Neural crest cell (in vitro differentiated cells): ENCODE results near the gene PABPC4L. TPM values are rescaled to one million over a fixed set of nuclear protein-coding genes. Genes with fewer than 3 reads are reported as not detected.

Experiments used
- DNase-seq: peaks from one replicate; pipeline ENCODE4 v3.0.0; 2021; ENCODE audit warnings: low read depth, mixed read lengths, low spot score
- H3K27ac Mint-ChIP-seq: one replicate; pipeline ENCODE4 v1.8.0; 2021; ENCODE audit warnings: mild to moderate bottlenecking, mixed read lengths; ENCODE audit not compliant: unreplicated experiment
- H3K27me3 Mint-ChIP-seq: 2 replicates; pipeline ENCODE4 v1.8.0; 2021; ENCODE audit warnings: low read depth, mild to moderate bottlenecking, mixed read lengths
- H3K36me3 Mint-ChIP-seq: 2 replicates; pipeline ENCODE4 v1.8.0; 2021; ENCODE audit warnings: low read depth, mild to moderate bottlenecking, mixed read lengths
- H3K4me1 Mint-ChIP-seq: 2 replicates; pipeline ENCODE4 v1.8.0; 2021; ENCODE audit warnings: mixed read lengths
- H3K4me3 Mint-ChIP-seq: one replicate; pipeline ENCODE4 v1.8.0; 2021; ENCODE audit warnings: mild to moderate bottlenecking, mixed read lengths
- H3K9me3 Mint-ChIP-seq: 2 replicates; pipeline ENCODE4 v1.8.0; 2021; ENCODE audit warnings: mixed read lengths
- long read RNA-seq: library from polyadenylated mRNA; unstranded; transcript quantifications from one replicate; pipeline ENCODE4 v2.0.0, GENCODE V29; 2020
- total RNA-seq: library from RNA; stranded (reverse); gene quantifications from 2 replicates; pipeline ENCODE4 v1.2.1, GENCODE V29; 2021
- TF ChIP-seq, protein P1 (sequence below): fragments of 200-600 bp; sonication (generic); conservative IDR thresholded peaks from 2 replicates; pipeline ENCODE4 v1.5.0; 2021; ENCODE audit warnings: antibody characterized with exemption, mild to moderate bottlenecking

Gene PABPC4L
- 4.3 and 4.6 TPM in 2 replicates for total RNA-seq
- long read RNA-seq, partial matches to known transcripts, result 0 of 1 reads
- long read RNA-seq, other reads (novel, unspliced or antisense), result 1 of 1 reads

GRCh38 chr4:134201216-134202161, at the start of gene PABPC4L:
Gene PABPC4L (minus strand): TSS chr4:134201789. CDS start chr4:134201019, 770 bp downstream.
- TF ChIP-seq, protein P1, sequence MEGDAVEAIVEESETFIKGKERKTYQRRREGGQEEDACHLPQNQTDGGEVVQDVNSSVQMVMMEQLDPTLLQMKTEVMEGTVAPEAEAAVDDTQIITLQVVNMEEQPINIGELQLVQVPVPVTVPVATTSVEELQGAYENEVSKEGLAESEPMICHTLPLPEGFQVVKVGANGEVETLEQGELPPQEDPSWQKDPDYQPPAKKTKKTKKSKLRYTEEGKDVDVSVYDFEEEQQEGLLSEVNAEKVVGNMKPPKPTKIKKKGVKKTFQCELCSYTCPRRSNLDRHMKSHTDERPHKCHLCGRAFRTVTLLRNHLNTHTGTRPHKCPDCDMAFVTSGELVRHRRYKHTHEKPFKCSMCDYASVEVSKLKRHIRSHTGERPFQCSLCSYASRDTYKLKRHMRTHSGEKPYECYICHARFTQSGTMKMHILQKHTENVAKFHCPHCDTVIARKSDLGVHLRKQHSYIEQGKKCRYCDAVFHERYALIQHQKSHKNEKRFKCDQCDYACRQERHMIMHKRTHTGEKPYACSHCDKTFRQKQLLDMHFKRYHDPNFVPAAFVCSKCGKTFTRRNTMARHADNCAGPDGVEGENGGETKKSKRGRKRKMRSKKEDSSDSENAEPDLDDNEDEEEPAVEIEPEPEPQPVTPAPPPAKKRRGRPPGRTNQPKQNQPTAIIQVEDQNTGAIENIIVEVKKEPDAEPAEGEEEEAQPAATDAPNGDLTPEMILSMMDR, result no peak
- Mint-ChIP-seq H3K36me3 (peaks cover 8% of the 10 kb centered on the region), H3K4me1 (peaks cover 29% of the 10 kb centered on the region), H3K27me3 (no peaks in the 10 kb centered on the region), H3K9me3 (peaks cover 5% of the 10 kb centered on the region), H3K4me3 (peak within 1 kb of the TSS; percentile 86), H3K27ac (peak within 1 kb of the TSS; percentile 91)
- DNase-seq, result peak; percentile 40

- Mint-ChIP-seq H3K27ac (no peak overlapping the region), H3K4me3 (no peak overlapping the region), H3K27me3 (no peaks in the 10 kb centered on the region), H3K4me1 (no peaks in the 10 kb centered on the region), H3K9me3 (no peaks in the 10 kb centered on the region), H3K36me3 (no peaks in the 10 kb centered on the region)
- DNase-seq, result no peak
- TF ChIP-seq, protein P1, result no peak
Observed at GRCh38 chr4:134251322-134251721, 49.7 kb upstream of the PABPC4L start.

DNA sequence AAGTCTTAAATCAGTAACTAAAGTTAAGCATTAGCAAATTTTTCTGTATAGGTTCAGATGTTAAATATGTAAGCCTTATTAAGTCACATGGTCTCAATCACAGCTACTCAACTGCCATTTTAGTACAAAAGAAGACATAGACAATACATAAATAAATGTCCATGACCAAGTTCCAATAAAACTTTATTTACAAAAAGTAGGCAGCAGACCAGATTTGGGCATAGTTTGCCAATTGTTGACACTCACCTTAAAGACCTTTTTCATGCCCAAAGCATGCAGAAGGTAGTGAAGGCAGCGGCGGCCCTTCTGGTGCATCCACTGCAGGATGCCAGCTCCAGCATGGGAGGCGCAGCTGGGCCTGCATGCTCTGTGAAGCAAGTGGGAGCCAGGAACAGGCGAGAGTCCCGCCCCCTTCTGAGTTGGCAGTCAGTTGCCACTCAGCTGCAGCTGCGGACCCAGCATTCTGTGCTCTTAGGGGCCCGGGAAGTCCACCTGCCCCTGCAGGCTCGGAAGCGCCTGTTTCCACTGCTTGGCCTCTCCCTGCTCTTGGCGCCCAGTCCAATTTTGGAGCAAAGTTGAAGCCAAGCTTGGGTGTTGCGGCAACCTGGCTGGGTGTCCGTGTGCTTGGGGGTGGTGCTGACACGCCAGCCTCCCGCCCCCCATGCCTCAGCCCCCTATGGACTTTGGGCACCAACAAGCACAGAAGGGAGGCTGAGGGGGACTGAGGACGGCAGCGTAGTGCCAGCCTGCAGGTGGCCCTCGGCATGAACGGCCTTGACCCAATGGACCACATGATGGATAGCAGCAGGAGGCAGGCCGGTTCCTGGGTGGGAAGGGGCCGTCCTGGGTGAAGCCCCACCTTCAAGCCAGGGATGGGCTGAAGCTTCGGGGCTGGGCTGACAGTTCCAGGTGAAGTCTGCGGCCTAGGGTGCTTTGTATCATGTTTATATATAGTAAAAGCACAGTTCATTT, 42.4 kb upstream of the PABPC4L start:
- H3K27ac Mint-ChIP-seq, result no peak overlapping the region
- DNase-seq, result no peak
- TF ChIP-seq, protein P1, result no peak
- no peaks in the 10 kb centered on the region for H3K36me3 Mint-ChIP-seq
- no peaks in the 10 kb centered on the region for H3K4me1 Mint-ChIP-seq
- peaks cover 2% of the 10 kb centered on the region for H3K9me3 Mint-ChIP-seq
- H3K4me3 Mint-ChIP-seq, result no peak overlapping the region
- no peaks in the 10 kb centered on the region for H3K27me3 Mint-ChIP-seq

DNA sequence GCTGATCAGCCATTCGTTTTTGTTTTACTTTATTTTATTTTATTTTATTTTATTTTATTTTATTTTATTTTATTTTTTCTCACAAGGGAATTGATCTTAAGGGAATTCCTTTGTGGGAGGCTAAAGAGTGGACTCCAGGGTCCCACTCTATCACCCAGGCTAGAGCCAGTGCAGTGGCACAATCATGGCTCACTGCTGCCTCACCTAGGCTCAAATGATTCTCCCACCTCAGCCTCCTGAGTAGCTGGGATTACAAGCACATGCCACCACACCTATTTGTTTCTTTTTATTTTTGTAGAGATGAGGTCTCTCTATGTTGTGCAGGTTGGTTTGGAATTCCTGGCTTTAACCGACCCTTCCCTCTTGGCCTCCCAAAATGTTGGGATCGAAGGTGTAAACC, 17.5 kb upstream of the PABPC4L start:
- H3K9me3 Mint-ChIP-seq, result no peaks in the 10 kb centered on the region
- H3K36me3 Mint-ChIP-seq, result no peaks in the 10 kb centered on the region
- no peaks in the 10 kb centered on the region for H3K4me1 Mint-ChIP-seq
- TF ChIP-seq, protein P1, result no peak
- H3K4me3 Mint-ChIP-seq, result no peak overlapping the region
- H3K27me3 Mint-ChIP-seq, result no peaks in the 10 kb centered on the region
- no peak overlapping the region for H3K27ac Mint-ChIP-seq
- DNase-seq, result no peak

DNA sequence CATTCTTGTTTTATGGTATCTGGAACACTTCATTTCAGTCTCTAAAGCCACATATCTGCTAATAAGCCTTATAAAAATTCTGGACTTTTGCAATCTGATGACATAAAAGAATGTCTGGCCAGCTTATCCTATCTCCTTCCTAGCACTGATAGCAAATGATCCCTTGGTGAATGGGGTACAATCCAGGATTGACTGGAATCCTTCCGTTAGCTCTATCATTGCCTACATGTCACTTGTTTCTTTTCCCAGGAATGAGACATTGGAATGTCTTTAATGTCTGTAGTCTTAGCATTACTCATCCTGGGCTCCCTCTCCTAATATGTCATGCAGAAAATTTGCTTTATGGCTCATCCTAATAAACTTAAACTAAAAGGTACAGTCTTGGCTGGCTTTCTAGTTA, 14.8 kb upstream of the PABPC4L start:
- H3K9me3 Mint-ChIP-seq, result no peaks in the 10 kb centered on the region
- DNase-seq, result no peak
- TF ChIP-seq, protein P1, result no peak
- H3K36me3 Mint-ChIP-seq, result no peaks in the 10 kb centered on the region
- no peak overlapping the region for H3K4me3 Mint-ChIP-seq
- no peak overlapping the region for H3K27ac Mint-ChIP-seq
- H3K27me3 Mint-ChIP-seq, result no peaks in the 10 kb centered on the region
- H3K4me1 Mint-ChIP-seq, result no peaks in the 10 kb centered on the region
